ENCODE measurements around the gene FBXO24.
"Not testable (repeated sequence)": the region's sequence is repeated elsewhere in the genome, so short reads cannot be mapped to it uniquely, and the experiment has no call there.

Gene FBXO24

GRCh38 chr7:100546926-100547800 is 39.0 kb upstream of the FBXO24 start:
- no peak for DNase-seq
- TF ChIP-seq GATA1 (IDR thresholded peaks at IDR 0.05; ENCODE audit: low read depth, low read length) (no peak), POLR2A (IDR thresholded peaks at IDR 0.05; ENCODE audit: low read length) (no peak)

GRCh38 chr7:100547872-100548271 is 38.3 kb upstream of the FBXO24 start:
- TF ChIP-seq GATA1 (IDR thresholded peaks at IDR 0.05; ENCODE audit: low read depth, low read length) = no peak
- TF ChIP-seq POLR2A (IDR thresholded peaks at IDR 0.05; ENCODE audit: low read length) = no peak
- DNase-seq = no peak

- DNase-seq = not testable (repeated sequence)
Measured at GRCh38 chr7:100548446-100548845, 37.7 kb upstream of the FBXO24 start.

GRCh38 chr7:100552532-100552931 is 33.6 kb upstream of the FBXO24 start:
- no peak for DNase-seq
- no peak for TF ChIP-seq POLR2A (IDR thresholded peaks at IDR 0.05; ENCODE audit: low read length)
- TF ChIP-seq GATA1 (IDR thresholded peaks at IDR 0.05; ENCODE audit: low read depth, low read length) = no peak

GRCh38 chr7:100553032-100553431 is 33.1 kb upstream of the FBXO24 start:
- no peak for TF ChIP-seq GATA1 (IDR thresholded peaks at IDR 0.05; ENCODE audit: low read depth, low read length)
- TF ChIP-seq POLR2A (IDR thresholded peaks at IDR 0.05; ENCODE audit: low read length) = no peak
- no peak for DNase-seq

GRCh38 chr7:100555701-100556100 is 30.4 kb upstream of the FBXO24 start:
- DNase-seq = no peak
- TF ChIP-seq POLR2A (IDR thresholded peaks at IDR 0.05; ENCODE audit: low read length) (no peak), GATA1 (IDR thresholded peaks at IDR 0.05; ENCODE audit: low read depth, low read length) (no peak)

GRCh38 chr7:100556541-100556940 is 29.6 kb upstream of the FBXO24 start:
- peak; percentile 61 for TF ChIP-seq POLR2A (IDR thresholded peaks at IDR 0.05; ENCODE audit: low read length)
- TF ChIP-seq GATA1 (IDR thresholded peaks at IDR 0.05; ENCODE audit: low read depth, low read length) = no peak
- DNase-seq = peak; percentile 82 to 84

GRCh38 chr7:100559127-100559526 is 27.0 kb upstream of the FBXO24 start:
- DNase-seq = no peak

GRCh38 chr7:100561491-100562194 is 24.5 kb upstream of the FBXO24 start:
- TF ChIP-seq GATA1 (IDR thresholded peaks at IDR 0.05; ENCODE audit: low read depth, low read length) = no peak
- DNase-seq = no peak

More at GRCh38 chr7:100559127-100559526, 27.0 kb upstream of the FBXO24 start:
- TF ChIP-seq POLR2A (IDR thresholded peaks at IDR 0.05; ENCODE audit: low read length) (no peak), GATA1 (IDR thresholded peaks at IDR 0.05; ENCODE audit: low read depth, low read length) (no peak)

GRCh38 chr7:100562195-100563099 is 23.7 kb upstream of the FBXO24 start:
- DNase-seq = no peak
- TF ChIP-seq POLR2A (IDR thresholded peaks at IDR 0.05; ENCODE audit: low read length) = no peak
- no peak for TF ChIP-seq GATA1 (IDR thresholded peaks at IDR 0.05; ENCODE audit: low read depth, low read length)

GRCh38 chr7:100563100-100563564 is 23.0 kb upstream of the FBXO24 start:
- TF ChIP-seq GATA1 (IDR thresholded peaks at IDR 0.05; ENCODE audit: low read depth, low read length) (no peak), POLR2A (IDR thresholded peaks at IDR 0.05; ENCODE audit: low read length) (no peak)
- no peak for DNase-seq

- no peak for TF ChIP-seq POLR2A (IDR thresholded peaks at IDR 0.05; ENCODE audit: low read length)
- TF ChIP-seq GATA1 (IDR thresholded peaks at IDR 0.05; ENCODE audit: low read depth, low read length) = no peak
- peak; percentile 80 to 88 for DNase-seq
Measured at GRCh38 chr7:100563809-100564400, 22.2 kb upstream of the FBXO24 start.

GRCh38 chr7:100564405-100564804 is 21.7 kb upstream of the FBXO24 start:
- not testable (repeated sequence) for DNase-seq
